HepG2 (cell line): Measurements from ENCODE around the gene KANK3. TPM values are rescaled to one million over a fixed set of nuclear protein-coding genes. Genes with fewer than 3 reads are reported as not detected.
"Not testable (repeated sequence)": the region's sequence is repeated elsewhere in the genome, so short reads cannot be mapped to it uniquely, and the experiment has no call there.

Source experiments
- ATAC-seq: fragments of 200-7000 bp; cut with Tn5 transposase; 3 replicates; pipeline ENCODE4 v1.9.1; 2020; ENCODE audit warnings: mild to moderate bottlenecking, moderate library complexity
- BruUV-seq: library from RNA; stranded (reverse); fragments of 400-500 nt; replicated peaks from 2 replicates; lab custom pipeline; 2021; lab: Mats Ljungman, UMichigan
- CTCF ChIA-PET: fragments of 300-600 bp; formaldehyde crosslinking; extraction: SDS; loops from one replicate; lab custom pipeline; 2021; ENCODE audit warnings: low total read pairs, inconsistent platforms, low intra/inter-chr PET ratio; lab: Yijun Ruan, JAX
- POLR2A ChIA-PET: fragments of 350-600 bp; sonication (Branson Sonifier 250); formaldehyde crosslinking; loops from one replicate; lab custom pipeline; 2020; ENCODE audit warnings: antibody characterized with exemption, inconsistent platforms; lab: Yijun Ruan, JAX
- DNase-seq: peaks from one replicate; pipeline ENCODE4 v3.0.0-alpha.2; 2015; ENCODE audit warnings: low spot score
- FAIRE-seq: peaks from 3 replicates; lab custom pipeline; 2011; peaks lifted over from hg19 to GRCh38; lab: Jason Lieb, UNC
- H2AFZ ChIP-seq: one replicate; pipeline ENCODE4 v1.6.1; 2011; ENCODE audit warnings: low read length, inconsistent platforms
- H3K27ac ChIP-seq: fragments of 300-600 bp; 3 replicates; pipeline ENCODE4 v1.8.0; 2011; ENCODE audit warnings: mixed run types, mild to moderate bottlenecking, mixed read lengths, low read length, inconsistent platforms; ENCODE audit not compliant: insufficient read depth; ENCODE audit errors: extremely low read length
- H3K27me3 ChIP-seq, 2 experiments: fragments of 200-600 bp in 1 of 2; 2 replicates in 1 of 2; 3 replicates in 1 of 2; pipeline versions ENCODE4 v1.6.0 to v1.8.0; 2011; ENCODE audit warnings: low read length in 2 of 2, mild to moderate bottlenecking in 2 of 2, moderate library complexity in 2 of 2, inconsistent platforms in 1 of 2; ENCODE audit not compliant: insufficient read depth in 2 of 2, control insufficient read depth in 1 of 2
- H3K36me3 ChIP-seq, 2 experiments: fragments of 200-600 bp in 1 of 2; replicated peaks in 1 of 2; 2 replicates in 1 of 2; 3 replicates in 1 of 2; pipeline versions ENCODE4 v1.5.1 to v1.8.0; 2011; ENCODE audit warnings: low read length in 2 of 2, inconsistent platforms in 1 of 2; ENCODE audit not compliant: insufficient read depth in 2 of 2, control insufficient read depth in 1 of 2
- H3K4me1 ChIP-seq: 2 replicates; pipeline ENCODE4 v1.5.1; 2012; ENCODE audit warnings: low read length, inconsistent platforms; ENCODE audit not compliant: insufficient read depth
- H3K4me2 ChIP-seq: 2 replicates; pipeline ENCODE4 v1.6.0; 2011; ENCODE audit warnings: low read depth, low read length, inconsistent platforms
- H3K4me3 ChIP-seq, 3 experiments: fragments of 200-600 bp in 1 of 3; sonication (generic), shearing (Covaris generic) in 1 of 3; replicated peaks in 1 of 3; 2 replicates each; pipeline ENCODE4 v1.5.1; 2011 to 2016; ENCODE audit warnings: low read length in 3 of 3, inconsistent platforms in 2 of 3, low read depth in 2 of 3, mild to moderate bottlenecking in 2 of 3, control low read depth in 1 of 3, mixed read lengths in 1 of 3; ENCODE audit not compliant: insufficient read depth in 1 of 3
- H3K79me2 ChIP-seq: one replicate; pipeline ENCODE4 v1.6.1; 2011; ENCODE audit warnings: low read length, inconsistent platforms; ENCODE audit not compliant: insufficient read depth
- H3K9ac ChIP-seq: 2 replicates; pipeline ENCODE4 v1.6.0; 2011; ENCODE audit warnings: mild to moderate bottlenecking, low read depth, low read length, inconsistent platforms; ENCODE audit not compliant: insufficient read depth
- H3K9me3 ChIP-seq: 2 replicates; pipeline ENCODE4 v1.5.1; 2012; ENCODE audit warnings: mild to moderate bottlenecking, low read length
- H4K20me1 ChIP-seq: 2 replicates; pipeline ENCODE4 v1.6.0; 2011; ENCODE audit warnings: inconsistent platforms, mild to moderate bottlenecking, low read length, moderate library complexity; ENCODE audit not compliant: insufficient read depth
- NFYB ChIP-seq: sonication (generic); formaldehyde crosslinking; IDR thresholded peaks from 2 replicates; pipeline ENCODE4 v1.4.0; 2020; ENCODE audit warnings: missing genetic modification reagents
- RXRB ChIP-seq: IDR thresholded peaks from 2 replicates; pipeline ENCODE4 v1.6.1; 2016; ENCODE audit warnings: borderline replicate concordance, missing genetic modification reagents, missing compliant biosample characterization
- ZC3H13 ChIP-seq: sonication (generic); formaldehyde crosslinking; IDR thresholded peaks from 2 replicates; pipeline ENCODE4 v1.8.1; 2023; ENCODE audit warnings: mild to moderate bottlenecking, missing genetic modification reagents, moderate library complexity
- ZMYM4 ChIP-seq: sonication (generic); formaldehyde crosslinking; IDR thresholded peaks from 2 replicates; pipeline ENCODE4 v1.8.1; 2023; ENCODE audit warnings: mild to moderate bottlenecking, missing genetic modification reagents
- ZNF788 ChIP-seq: sonication (generic); formaldehyde crosslinking; IDR thresholded peaks from 2 replicates; pipeline ENCODE4 v1.5.0; 2020; ENCODE audit warnings: mild to moderate bottlenecking, missing genetic modification reagents, borderline replicate concordance
- WGBS: methylation state at CpG from one replicate; pipeline ENCODE4 v1.1.6; 2017; ENCODE audit warnings: low lambda C conversion rate; 5-methylcytosine and 5-hydroxymethylcytosine counted together
- in situ Hi-C: cut with HindIII; loops from 2 replicates; pipeline ENCODE4 v1.10.0; 2017; ENCODE audit warnings: low pct_unique_long_range_greater_than_20kb; ENCODE audit not compliant: extremely low pct_ligation_motif_present
- intact Hi-C: fragments of 100-400 bp; cut with micrococcal nuclease; formaldehyde crosslinking; loops from one replicate; pipeline ENCODE4 v1.10.0; 2022; ENCODE audit not compliant: unreplicated experiment
- polyA plus RNA-seq, 8 experiments: library from polyadenylated mRNA; depleted of rRNA in 3 of 8; stranded (reverse) in 7 of 8; unstranded in 1 of 8; fragments of >200 nt; fragmentation: Illumina TruSeq in 4 of 8; extraction: Trizol in 4 of 8; gene quantifications; 2 replicates each; pipeline versions ENCODE4 v1.2.1 to v1.2.3, GENCODE V29; 2011 to 2016; ENCODE audit warnings: low read depth in 4 of 8, missing spikeins in 1 of 8, mixed read lengths in 1 of 8; ENCODE audit not compliant: insufficient read depth in 1 of 8
- total RNA-seq, 5 experiments: library from RNA; depleted of rRNA; stranded (reverse); fragments of >200 nt; fragmentation: Illumina TruSeq; extraction: Trizol; gene quantifications; 2 replicates each; pipeline ENCODE4 v1.2.3, GENCODE V29; 2016; ENCODE audit warnings: low read depth in 1 of 5
- TF ChIP-seq, protein P1 (sequence below): sonication (generic); formaldehyde crosslinking; IDR thresholded peaks from 2 replicates; pipeline ENCODE4 v1.4.0; 2020; ENCODE audit warnings: mild to moderate bottlenecking, missing genetic modification reagents

The KANK3 gene
- total and polyA plus RNA-seq, 2 of the 13 experiments (the other 11 are each of a cell fraction or from before 2014, with no cell fraction given) = 0.15 to 0.20 TPM

- POLR2A ChIA-PET = interaction anchor here (1.0 to 2.0 kb wide), 10 partner anchors 9 to 57 kb away, joined by 3 to 10 read pairs (median 4); partner anchors contain the start of gene MARCHF2
- Histone ChIP-seq H3K27me3 (no peaks in the 10 kb centered on the region), H3K9me3 (no peaks in the 10 kb centered on the region), H3K4me1 (peaks cover 71% of the 10 kb centered on the region), H3K4me3 (no peak overlapping the region), H3K27ac (peak overlapping the region; percentile 89), H3K4me2 (no peak overlapping the region), H2AFZ (no peak overlapping the region), H4K20me1 (peaks cover 5% of the 10 kb centered on the region), H3K9ac (no peak overlapping the region), H3K79me2 (peaks cover 14% of the 10 kb centered on the region), H3K36me3 (no peaks in the 10 kb centered on the region)
- in situ Hi-C loops = no loop called here
- FAIRE-seq = no peak
- ATAC-seq = no peak
- BruUV-seq = no TSS peak
- no peak for DNase-seq
- intact Hi-C loops = no loop called here
- CTCF ChIA-PET = no interaction called here
- no peak for TF ChIP-seq ZC3H13 (CRISPR knock-in tag)
- TF ChIP-seq, protein P1, sequence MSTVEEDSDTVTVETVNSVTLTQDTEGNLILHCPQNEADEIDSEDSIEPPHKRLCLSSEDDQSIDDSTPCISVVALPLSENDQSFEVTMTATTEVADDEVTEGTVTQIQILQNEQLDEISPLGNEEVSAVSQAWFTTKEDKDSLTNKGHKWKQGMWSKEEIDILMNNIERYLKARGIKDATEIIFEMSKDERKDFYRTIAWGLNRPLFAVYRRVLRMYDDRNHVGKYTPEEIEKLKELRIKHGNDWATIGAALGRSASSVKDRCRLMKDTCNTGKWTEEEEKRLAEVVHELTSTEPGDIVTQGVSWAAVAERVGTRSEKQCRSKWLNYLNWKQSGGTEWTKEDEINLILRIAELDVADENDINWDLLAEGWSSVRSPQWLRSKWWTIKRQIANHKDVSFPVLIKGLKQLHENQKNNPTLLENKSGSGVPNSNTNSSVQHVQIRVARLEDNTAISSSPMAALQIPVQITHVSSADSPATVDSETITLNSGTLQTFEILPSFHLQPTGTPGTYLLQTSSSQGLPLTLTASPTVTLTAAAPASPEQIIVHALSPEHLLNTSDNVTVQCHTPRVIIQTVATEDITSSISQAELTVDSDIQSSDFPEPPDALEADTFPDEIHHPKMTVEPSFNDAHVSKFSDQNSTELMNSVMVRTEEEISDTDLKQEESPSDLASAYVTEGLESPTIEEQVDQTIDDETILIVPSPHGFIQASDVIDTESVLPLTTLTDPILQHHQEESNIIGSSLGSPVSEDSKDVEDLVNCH = no peak
- TF ChIP-seq RXRB (CRISPR knock-in tag) = no peak
- TF ChIP-seq ZNF788 (CRISPR knock-in tag) = no peak
- 85% methylated on average over 4 of the region's 4 CpGs for WGBS
Observed at GRCh38 chr19:8386990-8387389, 43.9 kb upstream of the KANK3 start.

DNA sequence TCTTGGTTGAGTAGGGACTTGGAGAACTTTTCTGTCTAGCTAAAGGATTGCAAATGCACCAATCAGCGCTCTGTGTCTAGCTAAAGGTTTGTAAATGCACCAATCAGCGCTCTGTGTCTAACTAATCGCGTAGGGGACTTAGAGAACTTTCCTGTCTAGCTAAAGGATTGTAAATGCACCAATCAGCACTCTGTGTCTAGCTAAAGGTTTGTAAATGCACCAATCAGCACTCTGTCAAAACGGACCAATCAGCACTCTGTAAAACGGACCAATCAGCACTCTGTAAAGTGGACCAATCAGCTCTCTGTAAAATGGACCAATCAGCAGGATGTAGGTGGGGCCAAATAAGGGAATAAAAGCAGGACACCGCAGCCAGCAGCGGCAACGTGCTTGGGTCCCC, 43.4 kb upstream of the KANK3 start:
- H3K27me3 ChIP-seq, H3K4me2 ChIP-seq, BruUV-seq, H4K20me1 ChIP-seq, ATAC-seq, DNase-seq, H3K9me3 ChIP-seq, CTCF ChIA-PET, H3K9ac ChIP-seq, H3K79me2 ChIP-seq, H3K27ac ChIP-seq, FAIRE-seq, intact Hi-C loops, H2AFZ ChIP-seq, in situ Hi-C loops, H3K36me3 ChIP-seq, H3K4me3 ChIP-seq: not testable (repeated sequence)
- POLR2A ChIA-PET = interaction anchor here (0.7 to 2.0 kb wide), 11 partner anchors 9 to 127 kb away, joined by 3 to 10 read pairs (median 4); partner anchors contain the start of genes MARCHF2 and ZNF414
- peak; percentile 48 for TF ChIP-seq NFYB (CRISPR knock-in tag)
- 0 out of 2 replicates have a peak, but pooled peaks have one; percentile 4 for TF ChIP-seq ZMYM4 (CRISPR knock-in tag)
- WGBS = 93% methylated on average over 9 of the region's 9 CpGs
- H3K4me1 ChIP-seq = peaks cover 71% of the 10 kb centered on the region

GRCh38 chr19:8385566-8385965, 42.5 kb upstream of the KANK3 start:
- peaks cover 67% of the 10 kb centered on the region for H3K4me1 ChIP-seq
- H3K36me3 ChIP-seq, H4K20me1 ChIP-seq, H3K9ac ChIP-seq, H3K9me3 ChIP-seq, BruUV-seq, DNase-seq, H3K27me3 ChIP-seq, H3K4me2 ChIP-seq, H3K4me3 ChIP-seq, FAIRE-seq, ATAC-seq, in situ Hi-C loops, intact Hi-C loops, CTCF ChIA-PET, H3K79me2 ChIP-seq, H2AFZ ChIP-seq: not testable (repeated sequence)
- H3K27ac ChIP-seq = peak overlapping the region; percentile 35
- WGBS = 88% methylated on average over 3 of the region's 3 CpGs
- POLR2A ChIA-PET = interaction anchor here (1.0 to 1.1 kb wide), 2 partner anchors 9 to 128 kb away, joined by 3 to 9 read pairs; partner anchors contain the start of gene ZNF414
